Right renal cortex interstitium (tissue), 3 donors: Measurements from ENCODE around the gene WDR90. TPM values are rescaled to one million over a fixed set of nuclear protein-coding genes. Genes with fewer than 3 reads are reported as not detected.
"Not testable (repeated sequence)": the region's sequence is repeated elsewhere in the genome, so short reads cannot be mapped to it uniquely, and the experiment has no call there.

Source experiments
- DNase-seq, 3 donors: peaks; one replicate each; pipeline ENCODE4 v3.0.0-alpha.2; 2013; ENCODE audit warnings: low read depth in 3 of 3, low spot score in 2 of 3
- polyA plus RNA-seq, 3 donors: library from polyadenylated mRNA; unstranded; fragments of 120-200 nt; gene quantifications; one replicate each; pipeline ENCODE4 v1.2.1, GENCODE V29; 2013; ENCODE audit not compliant: insufficient read length in 3 of 3

WDR90 gene
- polyA plus RNA-seq, 3 donors, result 22.4 to 27.5 (median 22.8) TPM

DNA sequence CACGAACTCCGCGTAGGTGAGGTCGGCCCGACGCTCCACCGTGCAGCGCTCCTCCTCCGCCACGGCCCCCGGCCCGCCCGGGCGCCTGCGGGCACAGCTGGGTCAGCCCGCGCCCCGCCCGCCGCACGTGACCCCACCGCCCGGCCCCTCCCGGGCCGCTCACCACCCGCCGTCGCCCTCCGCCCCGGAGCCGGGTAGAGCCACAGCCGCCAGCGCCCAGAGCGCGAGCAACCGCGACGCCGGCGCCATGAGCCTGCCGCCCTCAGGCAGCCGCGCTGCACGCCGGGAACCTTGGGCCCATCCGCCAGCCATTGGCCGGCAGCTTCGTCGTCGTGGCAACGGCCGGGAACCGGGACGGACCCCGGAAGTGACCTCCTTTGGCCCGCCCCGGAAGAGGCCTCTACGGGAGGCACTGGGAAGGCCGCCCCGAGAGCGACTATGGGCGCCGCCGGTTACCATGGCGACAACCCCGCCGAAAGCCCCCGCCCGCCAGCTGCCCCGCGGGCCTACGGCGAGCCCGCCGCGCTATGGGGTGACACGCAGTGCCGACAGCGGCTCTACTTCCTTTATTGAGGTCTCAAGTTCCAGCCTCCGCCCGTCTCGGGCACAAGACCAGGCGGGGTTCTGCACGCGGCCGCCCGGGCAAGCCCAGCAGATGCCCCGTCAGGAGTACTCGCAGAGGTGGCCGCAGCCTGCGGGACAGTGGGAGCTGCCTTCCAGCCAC is 35.1 kb downstream of the WDR90 start, which contains the start of gene JMJD8:
Gene JMJD8 (minus strand): TSS at position 264 of the 724 bp plus-strand sequence. CDS start 15 bp downstream, at position 249.
- peak in 2 of 3 donors; percentile 78 to 88 for DNase-seq

DNA sequence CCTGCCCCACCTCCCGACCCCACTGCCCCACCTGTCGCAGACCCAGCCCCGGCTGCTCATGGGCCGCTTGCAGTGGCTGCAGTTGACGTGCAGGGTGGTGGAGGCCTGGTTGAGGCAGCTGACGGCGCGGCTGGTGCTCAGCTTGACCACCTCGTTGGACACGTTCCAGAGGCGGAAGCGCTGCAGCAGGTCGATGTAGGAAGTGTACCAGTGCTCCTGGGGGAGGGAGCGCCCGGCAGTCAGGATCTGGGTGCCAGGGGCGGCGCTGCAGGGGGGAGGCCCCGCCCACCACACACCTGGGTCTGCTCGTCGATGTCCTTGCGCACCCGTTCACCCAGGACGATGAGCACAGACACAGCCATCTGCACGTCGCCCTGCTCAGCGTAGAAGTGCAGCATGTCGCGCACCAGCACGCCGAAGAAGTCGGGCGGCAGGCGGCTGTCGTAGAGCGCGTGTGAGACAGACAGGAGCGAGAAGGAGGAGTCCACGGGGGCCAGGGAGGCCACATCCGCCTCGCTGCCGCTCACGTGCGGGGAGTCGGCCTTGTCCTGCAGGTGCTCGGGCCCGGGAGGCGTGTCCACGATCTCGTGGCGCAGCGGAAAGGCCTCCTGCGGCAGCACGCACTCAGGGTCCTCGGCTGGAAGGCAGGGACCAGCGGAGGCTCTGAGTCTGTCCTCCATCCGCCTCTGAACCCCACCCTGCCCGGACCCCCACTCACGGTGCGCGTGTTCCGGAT is 36.0 kb downstream of the WDR90 start:
- no peak for DNase-seq

DNA sequence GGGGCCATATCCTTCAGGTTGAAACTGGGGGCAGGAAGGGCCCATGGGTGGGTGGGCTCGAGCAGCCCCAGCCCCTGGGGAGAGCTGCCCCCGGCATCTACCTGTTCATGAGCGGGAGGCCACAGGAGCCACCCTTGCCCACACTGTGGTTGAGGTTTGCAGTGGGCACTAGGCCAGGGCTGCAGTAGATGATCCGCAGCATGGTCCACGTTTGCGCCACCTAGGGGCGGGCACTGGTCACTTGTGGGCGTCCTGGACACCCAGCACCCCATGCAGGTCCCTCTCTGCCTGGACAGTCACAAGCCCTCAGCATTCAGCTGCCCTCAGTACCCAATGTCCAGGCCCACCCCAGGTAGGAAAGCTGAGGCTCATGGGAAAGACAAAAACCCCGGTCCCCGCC is 36.8 kb downstream of the WDR90 start:
- DNase-seq, result no peak

DNA sequence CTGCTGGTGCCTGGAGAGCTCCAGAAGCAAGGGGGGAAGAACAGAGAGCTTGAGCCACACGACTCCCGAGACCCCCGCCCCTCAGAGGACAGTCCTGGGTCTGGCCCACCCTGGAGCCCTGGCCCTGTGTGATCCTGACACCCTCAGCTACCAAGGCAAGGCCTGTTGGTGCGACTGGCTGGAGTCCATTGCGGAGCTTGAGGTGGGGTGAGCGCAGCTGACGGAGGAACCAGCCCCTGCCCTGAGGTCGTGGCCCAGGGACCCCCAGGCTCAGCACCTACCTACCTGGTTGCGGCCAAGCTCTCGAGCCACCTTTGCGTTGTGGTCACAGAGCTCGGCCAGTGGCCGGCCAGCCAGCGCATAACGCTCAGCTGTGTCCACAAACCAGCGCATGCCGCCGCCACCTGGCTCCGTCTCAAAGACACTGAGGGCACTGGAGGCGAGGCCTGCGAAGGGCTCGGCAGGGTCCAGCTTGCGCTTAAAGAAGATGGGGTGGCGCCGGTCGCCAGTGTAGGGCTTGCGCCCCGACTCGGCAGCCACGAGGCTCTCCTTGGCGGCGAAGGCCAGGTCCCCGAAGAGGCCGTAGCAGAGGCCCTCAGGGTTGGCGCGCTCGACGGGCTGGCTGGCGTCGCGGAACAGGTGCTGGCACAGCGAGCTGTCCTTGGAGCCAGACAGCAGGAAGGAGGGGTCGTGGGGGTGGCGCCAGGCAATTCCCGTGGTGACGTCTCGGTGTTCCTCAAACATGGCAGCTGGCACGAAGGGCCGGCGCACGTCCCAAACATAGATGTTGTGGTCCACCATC is 37.5 kb downstream of the WDR90 start:
- no peak for DNase-seq

DNA sequence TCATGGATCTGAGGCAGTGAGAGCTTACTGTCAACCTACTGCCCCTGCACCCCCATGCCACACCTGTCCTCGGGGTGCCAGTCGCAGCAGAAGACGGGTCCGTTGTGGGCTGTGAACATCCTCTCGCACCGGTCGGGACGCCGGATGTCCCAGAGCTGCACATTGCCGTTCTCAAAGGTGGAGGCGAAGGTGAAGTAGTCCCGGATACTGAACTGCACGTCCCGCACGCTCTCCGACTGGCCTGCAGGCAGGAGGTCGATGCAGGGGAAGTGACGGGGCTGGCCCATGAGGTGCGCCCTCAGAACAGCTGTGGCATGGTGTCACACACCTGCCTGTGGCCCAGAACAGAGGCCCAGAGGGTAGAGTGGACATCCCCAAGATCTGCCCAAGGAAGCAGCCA is 38.3 kb downstream of the WDR90 start:
- no peak for DNase-seq

DNA sequence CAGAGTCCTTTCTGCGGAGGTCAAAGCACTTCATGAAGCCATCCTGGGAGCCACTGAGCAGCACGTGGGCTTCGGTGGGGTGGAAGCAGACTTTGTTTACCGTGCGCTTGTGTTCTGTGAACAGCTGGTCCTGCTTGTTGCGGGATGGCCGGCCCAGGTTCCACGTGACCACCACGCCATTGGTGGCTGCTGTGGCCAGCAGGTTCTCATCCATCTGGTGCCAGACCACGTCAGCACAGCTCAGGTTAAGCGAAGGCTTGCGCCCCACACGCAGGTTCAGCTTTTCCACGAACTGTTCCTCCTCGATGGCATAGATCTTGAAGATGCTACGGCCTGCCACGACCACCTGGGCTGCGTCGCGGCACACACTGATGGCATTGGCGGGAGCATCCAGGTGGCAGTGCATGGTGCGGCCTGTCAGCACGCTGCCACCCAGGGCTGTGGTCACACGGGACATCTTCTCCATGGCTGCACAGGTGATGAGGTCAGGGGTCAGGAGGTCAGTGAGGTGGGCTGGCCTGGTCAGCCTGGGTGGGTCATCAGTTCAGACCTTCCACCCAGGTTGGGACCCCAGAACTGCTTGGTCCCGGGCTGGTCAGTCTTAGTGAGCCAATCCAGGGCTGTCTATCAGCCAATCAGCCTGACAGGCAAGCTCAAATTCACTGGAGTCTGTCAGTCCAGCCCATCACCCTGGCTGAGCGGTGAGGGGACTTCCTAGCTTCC is 40.2 kb downstream of the WDR90 start:
- DNase-seq, result no peak

DNA sequence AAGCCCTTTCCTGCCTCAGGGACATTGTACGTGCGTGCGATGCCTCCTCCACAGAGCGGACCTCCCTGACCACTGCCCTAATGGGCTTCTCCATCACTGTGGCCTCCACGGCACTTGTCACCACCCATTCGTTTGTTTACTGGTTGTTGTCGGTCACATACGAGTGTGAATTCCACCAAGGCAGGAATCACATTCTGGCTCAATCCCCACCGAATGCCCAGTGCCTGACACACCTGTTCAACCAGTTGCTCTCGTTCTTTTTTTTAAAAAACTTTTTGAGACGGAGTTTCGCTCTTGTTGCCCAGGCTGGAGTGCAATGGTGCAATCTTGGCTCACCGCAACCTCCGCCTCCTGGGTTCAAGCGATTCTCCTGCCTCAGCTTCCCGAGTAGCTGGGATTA is 42.1 kb downstream of the WDR90 start:
- not testable (repeated sequence) for DNase-seq

DNA sequence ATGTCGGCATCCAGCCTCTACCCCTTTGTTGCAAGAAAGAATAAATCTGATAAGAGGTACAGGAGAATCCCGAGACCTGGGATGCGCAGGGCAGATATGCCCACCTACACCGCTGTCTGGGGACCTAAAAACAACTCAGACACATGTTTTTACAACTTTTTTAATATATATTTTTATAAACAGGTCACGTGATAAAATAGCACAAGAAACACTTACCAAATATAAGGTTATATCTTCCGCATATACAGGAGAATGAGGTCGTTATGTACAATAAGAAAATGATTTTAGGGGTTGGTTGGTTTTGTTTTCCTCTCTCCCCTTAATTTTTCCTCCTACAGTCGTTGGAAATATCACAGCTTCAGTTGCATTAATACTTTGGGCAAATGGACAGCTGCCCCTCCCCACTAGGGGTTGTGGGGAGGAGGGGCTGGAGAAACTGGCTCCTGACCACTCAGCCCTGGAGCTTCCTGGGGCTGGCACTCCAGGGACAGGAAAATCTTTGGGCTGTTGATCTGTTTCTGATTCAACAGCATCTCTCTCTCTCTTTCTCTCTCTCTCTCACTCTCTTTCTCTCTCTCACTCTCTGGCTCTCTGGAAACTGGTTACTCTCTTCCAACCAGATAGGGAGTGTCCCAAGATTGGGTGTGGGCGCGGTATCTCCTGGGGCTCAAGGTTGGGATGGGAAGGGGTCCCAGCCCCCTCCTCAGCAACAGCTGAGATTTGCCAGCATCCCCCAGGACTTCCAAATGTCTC is 43.4 kb downstream of the WDR90 start:
- DNase-seq, result no peak

DNA sequence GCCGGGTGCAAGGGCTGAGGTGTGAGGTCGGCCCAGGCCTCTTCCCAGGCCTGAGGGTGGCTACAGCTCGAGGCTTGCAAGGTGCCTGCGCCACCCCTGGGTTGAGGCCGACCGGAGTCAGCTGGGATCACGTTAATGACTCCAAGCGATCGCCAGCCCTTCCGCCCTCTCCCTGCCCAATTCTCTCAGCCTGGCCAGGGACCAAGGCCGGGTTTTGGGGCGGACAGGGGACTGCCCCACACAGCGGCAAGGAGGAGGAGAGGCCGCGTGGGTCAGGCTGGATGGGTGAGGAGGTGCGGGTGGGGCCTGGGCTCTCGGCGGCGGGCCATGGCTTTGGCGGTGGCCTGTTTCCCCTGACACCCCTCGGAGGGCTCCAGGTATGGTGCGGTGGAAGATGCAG is 44.2 kb downstream of the WDR90 start:
- no peak for DNase-seq

DNA sequence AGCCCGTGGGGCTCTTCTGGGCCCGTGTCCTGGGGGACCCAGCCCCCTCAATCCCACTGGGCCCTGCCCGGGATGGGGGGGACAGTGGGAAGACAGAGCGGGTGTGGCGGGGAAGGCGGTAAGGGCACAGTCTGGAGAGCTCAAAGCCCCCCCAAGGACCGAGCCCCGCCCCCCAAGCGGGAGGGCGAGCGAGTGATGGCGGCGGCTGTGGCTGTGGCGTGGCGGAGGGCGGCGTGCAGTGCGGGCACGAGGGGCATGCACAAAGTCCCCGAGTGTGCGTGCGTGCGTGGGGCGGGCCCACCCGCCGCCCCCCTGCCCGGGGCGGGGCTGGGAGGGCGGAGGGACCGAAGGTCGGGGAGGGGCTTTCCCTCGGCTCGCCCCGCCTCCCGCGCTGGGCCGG is 44.6 kb downstream of the WDR90 start:
- no peak for DNase-seq

DNA sequence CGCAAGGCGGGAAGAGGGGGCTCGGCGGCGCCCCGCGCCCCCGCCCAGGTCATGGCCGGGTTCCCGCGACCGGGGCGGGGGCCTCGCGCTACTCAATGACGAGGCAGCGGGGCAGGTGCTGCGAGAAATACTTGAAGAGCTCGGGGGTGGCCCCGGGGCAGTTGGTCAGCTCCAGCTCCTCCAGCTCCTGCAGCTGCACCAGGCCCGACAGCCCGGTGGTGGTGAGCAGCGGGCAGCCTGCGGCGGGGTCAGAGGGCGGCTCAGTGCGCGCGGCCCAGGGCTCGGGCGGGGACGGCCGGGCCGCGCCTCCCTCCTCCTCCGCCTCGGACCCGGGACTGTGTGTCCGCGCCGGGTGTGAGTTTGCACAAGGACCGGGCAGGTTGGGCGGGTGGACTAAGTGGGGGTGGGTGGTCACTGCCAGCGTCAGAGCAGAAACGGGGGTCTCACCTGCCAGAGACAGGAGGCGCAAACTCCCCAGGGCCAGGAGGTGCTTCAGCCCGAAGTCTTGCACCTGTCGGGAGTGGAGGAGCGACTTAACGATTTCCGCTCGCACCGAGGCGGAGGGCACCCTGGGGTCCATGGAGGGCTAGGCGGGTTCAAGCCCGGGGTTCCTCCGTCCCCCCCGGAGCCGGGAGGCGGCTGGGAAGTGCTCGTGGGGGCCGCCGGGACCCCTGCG is 45.2 kb downstream of the WDR90 start:
- DNase-seq, result no peak

DNA sequence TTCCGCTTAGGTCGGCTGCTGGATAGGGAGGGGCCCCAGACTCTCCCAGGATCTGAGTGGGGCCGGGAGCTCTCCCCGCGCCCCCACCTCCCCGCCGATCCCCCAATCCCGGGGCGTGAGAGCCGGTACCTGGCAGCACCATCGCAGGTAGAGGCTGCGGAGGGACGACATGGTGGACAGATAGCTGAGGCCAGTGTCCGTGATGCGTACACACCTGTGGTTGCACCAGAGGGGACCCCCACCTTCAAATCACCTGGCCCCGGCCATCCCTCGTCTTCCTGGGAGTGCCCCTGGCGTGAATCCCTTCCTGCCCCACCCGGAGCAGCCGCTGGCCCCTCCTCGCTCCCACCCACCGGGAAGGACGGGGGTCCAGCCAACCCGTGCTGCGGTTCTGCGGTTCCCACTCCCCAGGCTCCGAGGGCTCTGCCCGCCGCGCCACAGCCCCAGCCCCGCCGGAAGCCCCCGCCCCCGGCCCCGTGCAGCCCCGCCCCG is 45.7 kb downstream of the WDR90 start:
- DNase-seq, result no peak

DNA sequence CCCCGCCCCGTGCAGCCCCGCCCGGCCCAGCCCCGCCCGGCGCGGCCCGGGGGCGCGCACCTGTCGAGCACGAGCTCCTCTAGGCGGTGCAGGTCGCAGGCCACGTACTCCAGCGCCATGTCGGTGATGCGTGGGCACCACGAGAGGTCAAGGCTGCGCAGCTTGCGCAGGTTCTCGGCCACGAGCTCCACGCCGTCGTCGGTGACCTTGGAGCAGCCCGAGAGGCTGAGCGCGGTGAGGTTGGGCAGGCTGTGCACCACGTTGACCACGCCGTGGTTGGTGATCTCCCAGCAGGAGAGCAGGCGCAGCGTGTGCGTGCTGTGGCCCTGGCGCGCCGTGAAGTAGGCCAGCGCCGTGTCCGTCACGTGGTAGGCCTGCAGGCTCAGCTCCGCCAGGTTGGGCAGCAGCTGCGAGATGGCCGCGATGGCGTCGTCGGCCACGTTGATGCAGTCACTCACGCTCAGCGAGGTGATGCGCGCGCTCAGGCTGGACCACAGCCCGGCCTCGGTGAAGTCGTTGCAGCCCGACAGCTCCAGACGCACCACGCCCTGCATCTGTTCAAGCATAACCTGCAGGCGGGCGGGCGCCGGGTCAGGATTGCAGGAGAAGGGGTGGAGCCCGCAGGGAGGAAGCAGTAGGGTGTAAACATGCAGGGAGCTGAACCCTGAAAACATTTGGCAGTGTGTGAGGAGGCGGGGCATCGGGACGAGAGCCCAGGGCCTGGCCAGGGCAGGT is 46.4 kb downstream of the WDR90 start:
- no peak for DNase-seq

DNA sequence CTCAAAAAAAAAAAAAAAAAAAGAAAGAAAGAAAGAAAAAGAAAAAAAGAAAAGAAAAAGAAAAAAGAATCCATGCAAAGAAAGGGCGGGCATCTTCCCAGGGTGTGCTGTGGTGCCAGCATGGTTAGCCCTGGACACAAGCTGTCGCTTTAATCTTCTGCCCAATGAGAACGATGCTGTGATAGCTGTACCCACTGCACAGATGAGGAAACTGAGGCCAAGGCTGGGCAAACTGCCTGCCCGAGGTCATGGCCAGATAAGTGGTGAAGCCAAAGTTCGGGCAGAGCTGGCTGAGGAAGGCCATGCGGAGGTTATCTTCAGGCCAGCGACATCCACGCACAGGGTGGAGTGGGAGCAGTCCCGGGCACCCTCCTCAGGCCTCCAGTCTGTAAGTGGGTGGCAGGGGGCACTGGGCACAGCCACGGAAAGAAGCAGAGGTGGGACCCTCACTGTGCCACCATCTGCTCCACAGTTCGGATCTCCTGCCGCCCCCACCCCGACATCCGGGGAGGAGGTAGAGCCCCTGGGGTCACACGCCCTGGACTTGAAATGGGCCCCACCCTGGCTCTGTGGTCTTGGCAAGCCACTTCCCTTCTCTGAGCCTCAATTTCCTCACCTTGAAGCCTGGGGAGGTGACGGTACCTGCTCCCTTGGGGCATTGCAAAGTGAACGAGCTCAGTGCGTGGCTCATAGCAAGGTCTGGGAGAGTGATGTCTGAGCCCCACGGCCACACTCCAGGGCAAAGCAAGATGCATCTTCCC is 49.9 kb downstream of the WDR90 start:
- DNase-seq, result no peak

DNA sequence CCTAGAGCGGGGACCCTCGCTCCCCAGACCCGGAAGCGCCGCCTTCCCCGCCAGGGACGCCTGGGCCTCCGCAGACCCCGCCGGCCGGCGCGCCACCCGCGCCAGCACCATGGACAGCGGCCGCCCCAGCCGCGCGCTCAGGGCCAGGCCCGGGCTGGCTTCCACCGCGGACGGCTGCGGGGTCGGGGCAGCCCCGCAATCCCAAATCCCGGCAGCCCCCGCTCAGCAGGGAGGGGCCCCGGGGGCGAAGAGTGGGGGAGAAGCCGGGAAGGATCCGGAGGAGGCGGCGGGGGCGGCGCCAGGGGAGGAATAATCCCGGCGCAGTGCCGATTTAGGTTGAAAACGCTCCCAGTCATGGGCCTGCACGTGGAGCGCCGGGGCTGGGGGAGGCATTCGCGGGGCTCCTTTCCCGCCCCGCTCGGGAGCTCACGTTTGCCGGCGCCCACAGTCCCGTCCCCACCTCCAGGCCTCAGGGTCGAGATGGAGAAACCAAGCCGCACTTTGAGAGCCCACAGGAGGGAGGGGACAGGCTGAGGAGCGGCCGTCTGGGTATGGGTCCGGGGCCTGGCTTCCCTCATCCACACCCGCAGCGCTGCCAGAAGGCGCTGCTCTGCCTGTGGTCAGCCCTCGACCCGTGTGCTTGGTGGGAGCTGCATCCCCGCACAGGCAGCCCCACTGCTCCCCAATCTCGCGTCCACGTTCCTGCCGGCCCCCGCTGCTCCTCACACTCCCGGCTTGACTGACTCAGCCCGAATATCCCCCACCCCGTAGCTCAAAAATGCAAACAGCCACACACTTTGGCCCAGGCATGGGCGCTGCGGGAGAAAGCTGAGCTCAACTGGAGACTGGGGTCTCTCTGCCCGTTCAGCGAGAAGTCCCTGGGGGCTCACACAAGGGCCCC is 51.8 kb downstream of the WDR90 start:
- DNase-seq, result no peak

DNA sequence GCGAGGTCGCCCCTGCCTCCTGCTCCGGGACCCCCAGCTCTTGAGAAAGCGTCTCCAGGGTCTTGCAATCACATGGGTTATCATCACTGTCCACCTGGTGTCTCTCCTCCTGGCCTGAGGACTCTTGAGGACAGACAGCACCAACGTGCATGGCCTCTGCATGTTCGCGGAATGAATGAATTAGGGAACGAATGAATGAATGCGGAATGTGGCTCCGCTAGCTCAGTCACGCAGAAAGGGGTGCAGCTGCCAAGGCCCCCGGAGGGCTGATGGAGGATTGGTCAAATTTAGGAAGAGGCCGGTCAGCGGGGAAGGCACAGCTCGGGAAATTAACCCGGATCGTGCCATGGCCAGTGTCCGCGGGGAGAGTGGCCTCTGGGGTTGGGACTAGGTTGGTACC is 53.2 kb downstream of the WDR90 start:
- DNase-seq, result no peak

DNA sequence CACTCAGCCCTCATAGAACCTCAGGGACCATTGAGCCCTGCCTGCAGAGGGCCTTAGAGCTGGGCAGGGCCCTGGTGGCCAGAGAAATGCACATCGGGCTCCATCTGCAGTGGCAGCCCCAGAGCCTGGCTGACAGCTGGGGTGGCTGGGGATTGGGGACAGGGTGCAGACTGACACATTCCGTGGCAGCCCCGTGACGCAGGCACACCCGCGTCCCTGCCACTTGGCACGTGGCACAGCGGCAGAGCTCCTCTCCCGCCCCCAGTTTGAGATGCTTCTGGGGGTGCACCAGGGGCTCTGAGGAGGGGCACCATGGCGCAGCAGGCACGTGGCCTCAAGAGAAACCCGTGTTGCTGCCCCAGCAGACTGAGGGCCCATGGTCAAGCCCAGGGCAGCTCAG is 54.2 kb downstream of the WDR90 start:
- no peak for DNase-seq
